ENCODE measurements around the gene LMTK3.
A peak's percentile ranks its signal among the peaks of the same experiment; 100 is the strongest.

The LMTK3 gene

GRCh38 chr19:48511800-48512503, at the start of gene LMTK3:
TSS of gene LMTK3 (minus strand) at chr19:48511835. CDS start at chr19:48511576, 259 bp downstream.
- no peak for TF ChIP-seq CTCF (conservative IDR thresholded peaks at IDR 0.05)
- no peak for TF ChIP-seq ZFX (IDR thresholded peaks at IDR 0.05)
- H3K27ac ChIP-seq = no peak within 1 kb of the TSS

DNA sequence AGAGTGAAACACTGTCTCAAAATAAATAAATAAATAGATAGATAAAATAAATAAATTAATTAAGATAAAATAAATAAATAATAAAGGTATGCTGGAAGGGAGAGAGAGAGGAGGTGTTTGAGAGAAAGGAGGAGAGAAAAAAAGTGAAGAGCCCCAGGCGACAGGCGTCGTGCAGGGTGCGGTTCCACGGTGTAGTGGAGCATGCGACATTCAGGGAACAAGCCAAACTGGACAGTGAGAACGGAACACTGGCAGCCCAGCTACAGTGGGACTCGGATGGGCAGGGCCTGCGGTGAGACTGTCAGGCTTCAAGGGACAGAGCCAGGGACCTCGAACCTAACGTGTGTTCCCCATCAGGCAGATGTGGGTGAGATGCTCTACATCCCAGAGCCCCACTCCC, 49.8 kb upstream of the LMTK3 start:
- TF ChIP-seq CTCF (conservative IDR thresholded peaks at IDR 0.05) = no peak
- TF ChIP-seq ZFX (IDR thresholded peaks at IDR 0.05) = no peak
- H3K27ac ChIP-seq = no peak overlapping the region

DNA sequence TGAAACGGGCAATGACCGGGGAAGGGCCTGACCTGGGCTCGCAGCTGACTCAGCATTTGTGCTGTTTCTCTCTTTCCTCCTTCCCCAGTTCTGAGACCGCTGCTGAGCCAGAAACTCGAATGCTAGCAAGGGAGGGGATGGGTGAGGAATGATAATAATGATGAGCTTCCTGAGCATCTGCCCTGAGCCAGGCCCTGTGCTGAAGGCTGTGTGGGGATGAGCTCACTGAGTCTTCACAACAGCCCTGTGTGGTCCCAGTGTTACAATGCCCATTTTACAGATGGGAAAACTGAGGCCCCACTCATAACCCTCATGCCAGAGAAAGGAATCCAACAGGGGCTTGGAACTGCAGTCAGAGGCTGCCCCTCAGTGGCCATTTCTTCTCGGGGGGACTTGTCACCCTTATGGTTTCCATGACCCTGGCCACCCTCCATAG, 48.5 kb upstream of the LMTK3 start:
- no peak overlapping the region for H3K27ac ChIP-seq
- no peak for TF ChIP-seq ZFX (IDR thresholded peaks at IDR 0.05)
- no peak for TF ChIP-seq CTCF (conservative IDR thresholded peaks at IDR 0.05)

DNA sequence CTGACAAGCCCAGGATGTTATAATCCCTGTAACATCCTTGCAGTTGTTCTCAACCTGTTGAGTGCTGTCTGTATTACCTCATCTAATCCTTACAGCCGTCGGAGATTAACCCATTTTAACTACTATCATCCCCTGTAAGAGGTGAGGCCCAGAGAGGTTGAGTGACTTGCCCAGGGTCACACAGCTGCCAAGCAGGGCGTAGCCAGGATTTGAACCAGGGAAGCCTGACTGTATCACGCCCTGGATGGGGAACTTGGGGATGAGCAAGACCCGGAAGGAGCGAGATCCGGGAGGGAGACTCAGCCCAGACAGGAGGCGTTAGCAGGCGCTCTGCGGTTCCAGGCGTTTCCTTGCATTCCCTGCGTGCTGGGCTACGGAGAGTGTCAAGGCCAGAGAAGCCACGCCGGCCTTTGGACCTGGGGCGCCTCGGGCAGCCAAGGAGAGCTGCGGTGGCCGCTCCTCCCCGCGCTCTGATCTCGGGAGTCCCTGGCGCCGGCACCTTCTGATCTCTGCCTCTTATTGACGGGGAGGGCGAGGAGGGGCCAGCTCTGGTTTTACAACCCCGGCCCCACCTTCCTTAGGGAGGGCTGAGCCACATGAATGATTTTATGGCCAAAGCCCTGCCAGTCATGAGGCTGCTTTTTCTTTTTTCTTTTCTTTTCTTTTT, 46.5 kb upstream of the LMTK3 start:
- no peak for TF ChIP-seq ZFX (IDR thresholded peaks at IDR 0.05)
- no peak for TF ChIP-seq CTCF (conservative IDR thresholded peaks at IDR 0.05)

GRCh38 chr19:48556825-48557224, 45.2 kb upstream of the LMTK3 start:
- TF ChIP-seq CTCF (conservative IDR thresholded peaks at IDR 0.05) (no peak), ZFX (IDR thresholded peaks at IDR 0.05) (no peak)
- no peak overlapping the region for H3K27ac ChIP-seq

More for the DNA sequence above, 46.5 kb upstream of the LMTK3 start:
- no peak overlapping the region for H3K27ac ChIP-seq

DNA sequence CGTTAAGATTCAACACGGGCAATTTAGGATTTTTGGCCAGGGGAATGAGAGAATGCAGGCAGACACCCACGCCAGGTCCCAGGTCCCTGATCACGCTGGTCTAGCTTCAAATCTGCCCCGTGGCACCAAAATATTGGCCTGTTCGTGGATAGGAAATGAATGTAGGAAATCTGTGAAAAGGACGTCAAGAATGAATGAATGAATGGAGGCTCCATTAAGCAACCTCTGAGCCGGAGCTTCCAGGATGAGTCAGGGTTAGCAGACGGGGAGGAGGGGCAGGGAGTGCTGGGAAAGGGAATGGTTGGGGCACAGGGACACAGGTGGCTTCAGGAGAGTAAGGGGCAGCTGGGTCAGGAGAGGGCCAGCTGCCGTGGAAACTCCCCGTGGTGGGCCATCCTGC, 44.5 kb upstream of the LMTK3 start:
- TF ChIP-seq CTCF (conservative IDR thresholded peaks at IDR 0.05) (no peak), ZFX (IDR thresholded peaks at IDR 0.05) (no peak)
- no peak overlapping the region for H3K27ac ChIP-seq

DNA sequence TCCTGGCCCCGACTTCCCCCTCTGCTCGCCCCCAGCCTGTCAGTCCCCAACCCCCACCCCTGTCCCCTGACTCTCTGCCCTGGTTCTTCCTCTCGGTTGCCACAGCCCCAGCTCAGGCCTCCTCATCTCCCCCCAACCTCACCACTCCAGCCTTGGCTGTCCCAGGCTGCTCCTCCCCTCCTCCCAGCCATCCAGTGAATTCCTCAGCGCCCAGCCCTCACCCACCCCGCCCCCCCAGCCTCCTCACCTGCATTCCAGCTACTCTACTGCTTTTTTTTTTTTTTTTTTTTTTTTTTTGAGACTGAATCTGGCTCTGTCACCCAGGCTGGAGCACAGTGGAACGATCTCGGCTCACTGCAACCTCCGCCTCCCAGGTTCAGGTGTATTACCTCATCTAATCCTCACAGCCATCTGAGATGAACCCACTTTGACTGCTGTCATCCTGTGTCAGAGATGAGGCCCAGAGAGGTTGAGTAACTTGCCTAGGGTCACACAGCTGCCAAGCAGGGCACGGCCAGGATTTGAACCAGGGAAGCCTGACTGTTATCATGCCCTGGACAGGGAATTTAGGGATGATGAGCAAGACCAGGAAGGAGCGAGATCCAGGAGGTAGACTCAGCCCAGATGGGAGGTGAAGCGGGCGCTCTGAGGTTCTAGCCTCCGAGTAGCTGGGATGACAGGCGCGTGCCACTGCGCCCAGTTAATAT, 42.9 kb upstream of the LMTK3 start:
- TF ChIP-seq CTCF (conservative IDR thresholded peaks at IDR 0.05) (no peak), ZFX (IDR thresholded peaks at IDR 0.05) (no peak)
- H3K27ac ChIP-seq = peak overlapping the region; percentile 65

Measured in C4-2B (cell line).